Dedifferentiated amniotic fluid mesenchymal stem cell (primary cell): Measurements from ENCODE around the gene SOX11.
"Not testable (repeated sequence)": the region's sequence is repeated elsewhere in the genome, so short reads cannot be mapped to it uniquely, and the experiment has no call there.

Experiments
- DNase-seq: peaks from one replicate; pipeline ENCODE4 v3.0.0-alpha.2; 2016; ENCODE audit errors: extremely low spot score

Gene SOX11

DNA sequence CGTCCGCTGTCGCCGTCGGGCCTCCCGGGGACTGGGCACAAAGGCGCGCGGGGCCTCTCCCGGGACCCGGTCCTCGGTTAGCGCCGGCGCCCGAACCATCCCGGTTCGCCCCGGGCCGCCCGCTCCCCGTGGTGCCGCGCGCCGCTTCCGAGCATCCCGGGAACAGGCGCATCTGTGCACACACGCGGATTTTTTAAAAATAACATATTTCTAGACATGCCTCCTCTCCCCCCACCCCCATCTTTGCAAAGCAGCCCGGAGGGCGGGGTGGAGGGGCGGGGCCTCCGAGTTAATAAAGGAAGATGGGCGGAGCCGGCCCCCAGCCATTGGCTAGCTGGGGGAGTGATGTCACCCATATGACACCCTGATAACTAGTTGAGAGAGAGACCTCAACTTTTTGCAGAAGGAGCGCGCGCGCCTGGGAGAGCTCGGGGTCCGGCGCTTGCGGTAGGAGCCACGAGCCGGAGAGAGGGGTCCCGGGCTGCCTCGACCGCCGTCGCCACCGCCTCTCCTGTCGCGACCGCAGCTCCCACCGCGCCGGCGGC is at the start of gene SOX11:
TSS of gene SOX11 (plus strand) at position 400 of the 545 bp plus-strand sequence. CDS start 338 bp downstream, outside the sequence.
- peak; percentile 96 for DNase-seq

DNA sequence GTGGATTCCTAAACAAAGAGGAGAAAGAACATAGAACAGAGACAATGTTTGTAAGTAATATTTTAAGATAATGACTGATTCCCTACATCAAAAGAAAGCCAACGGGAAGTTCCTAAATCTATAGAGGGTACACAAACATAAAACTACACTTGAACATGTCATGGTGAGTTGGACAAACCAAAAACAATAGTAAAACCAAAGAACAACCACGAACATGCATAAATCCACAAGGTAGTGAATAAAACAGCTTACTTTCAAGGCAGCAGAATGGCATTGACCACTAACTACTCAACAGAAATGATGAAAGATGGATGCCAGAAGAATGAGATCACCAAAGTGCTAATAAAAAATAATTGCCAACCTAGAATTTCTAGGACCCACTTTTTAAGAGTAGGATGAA is 39.5 kb upstream of the SOX11 start:
- not testable (repeated sequence) for DNase-seq

DNA sequence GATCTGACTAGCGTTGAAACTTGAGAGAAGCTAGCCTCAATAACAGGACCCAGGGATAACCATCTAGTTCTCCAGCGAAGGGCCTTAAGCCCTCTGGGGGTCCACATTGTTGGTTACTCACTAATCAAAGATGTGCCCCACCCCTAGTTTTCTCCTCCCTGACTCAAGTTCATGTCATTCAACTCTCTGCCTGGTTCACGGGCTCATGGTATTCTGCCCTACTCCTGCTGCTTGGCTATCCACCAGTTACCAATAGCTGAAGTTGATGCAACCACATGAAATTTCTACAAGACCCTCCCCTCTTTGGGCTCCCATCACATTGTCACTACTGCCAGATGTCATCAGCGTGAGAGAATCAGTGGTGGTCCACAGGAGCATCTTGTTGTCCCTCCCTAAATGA is 38.4 kb upstream of the SOX11 start:
- DNase-seq = not testable (repeated sequence)

DNA sequence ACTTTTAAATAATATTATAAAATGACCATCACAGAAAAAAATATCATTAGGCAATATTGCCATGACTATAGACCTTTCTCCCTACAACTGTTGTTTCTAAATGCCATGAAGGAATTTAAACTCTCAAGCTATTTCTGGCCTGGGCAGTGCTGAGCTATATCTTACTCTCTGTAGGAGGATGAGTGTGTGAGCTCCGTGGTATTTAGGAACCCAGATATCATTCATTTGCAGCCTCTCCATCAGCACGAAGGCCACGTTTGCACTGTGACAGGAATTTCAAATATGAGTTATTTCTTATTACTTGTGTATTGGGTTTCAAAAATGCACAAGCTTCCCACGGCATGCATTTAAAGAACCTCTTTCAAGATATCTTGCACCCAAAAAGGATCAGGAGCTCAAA is 35.0 kb upstream of the SOX11 start:
- peak; percentile 44 for DNase-seq

DNA sequence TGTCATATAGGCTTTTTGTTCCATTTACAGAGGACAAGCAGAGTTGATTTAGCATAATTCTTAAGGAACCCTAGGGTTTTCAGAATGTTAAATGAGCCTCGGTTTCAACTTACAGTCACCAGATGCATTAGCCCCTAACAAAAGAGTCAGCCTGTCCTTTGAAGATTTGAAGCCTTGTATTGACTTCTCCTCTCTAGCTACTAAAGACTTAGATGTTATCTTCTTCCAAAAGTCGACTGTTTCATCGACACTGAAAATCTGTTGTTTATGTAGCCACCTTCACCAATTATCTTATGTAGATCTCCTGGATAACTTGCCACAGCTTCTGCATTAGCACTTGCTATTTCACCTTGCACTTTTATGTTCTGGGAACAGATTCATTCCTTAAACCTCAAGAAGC is 31.6 kb upstream of the SOX11 start:
- no peak for DNase-seq

- no peak for DNase-seq
Measured at GRCh38 chr2:5661362-5661761, 30.8 kb upstream of the SOX11 start.

- DNase-seq = no peak
Measured at GRCh38 chr2:5664278-5664681, 27.9 kb upstream of the SOX11 start.

DNA sequence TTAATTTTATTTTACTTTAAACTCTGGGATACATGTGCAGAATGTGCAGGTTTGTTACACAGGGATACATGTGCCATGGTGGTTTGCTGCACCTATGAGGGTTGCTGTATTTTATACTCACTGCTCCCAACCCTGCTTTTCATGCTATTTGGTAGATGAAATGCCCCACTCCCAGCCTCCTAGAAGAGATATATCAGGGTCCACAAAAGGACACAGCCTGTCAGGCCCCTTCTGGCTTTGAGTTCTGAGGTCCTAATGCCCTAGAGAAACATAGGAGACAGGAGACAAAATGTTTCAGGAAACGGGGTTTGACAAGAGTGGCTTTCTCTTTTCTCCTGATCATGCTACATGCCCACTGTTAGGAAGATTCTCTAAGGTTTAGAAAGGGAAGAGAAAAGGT is 27.1 kb upstream of the SOX11 start:
- DNase-seq = no peak

GRCh38 chr2:5666798-5667197 is 25.4 kb upstream of the SOX11 start:
- no peak for DNase-seq

DNA sequence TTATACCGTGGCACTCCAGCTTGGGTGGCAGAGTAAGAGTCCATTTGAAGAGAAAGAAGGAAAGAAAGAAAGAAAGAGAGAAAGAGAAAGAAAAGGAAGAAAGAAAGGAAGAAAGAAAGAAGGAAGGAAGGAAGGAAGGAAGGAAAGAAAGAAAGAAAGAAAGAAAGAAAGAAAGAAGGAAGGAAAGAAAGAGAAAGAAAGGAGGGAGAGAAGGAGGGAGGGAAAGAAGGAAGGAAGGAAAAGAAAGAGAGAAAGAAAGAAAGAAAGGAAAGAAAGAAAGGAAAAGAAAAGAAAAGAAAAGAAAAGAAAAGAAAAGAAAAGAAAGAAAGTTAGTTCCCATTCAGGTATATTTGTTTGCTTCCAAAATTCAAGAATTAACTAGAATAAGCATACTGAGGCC is 24.5 kb upstream of the SOX11 start:
- not testable (repeated sequence) for DNase-seq

- no peak for DNase-seq
Measured at GRCh38 chr2:5668682-5669250, 23.4 kb upstream of the SOX11 start.

DNA sequence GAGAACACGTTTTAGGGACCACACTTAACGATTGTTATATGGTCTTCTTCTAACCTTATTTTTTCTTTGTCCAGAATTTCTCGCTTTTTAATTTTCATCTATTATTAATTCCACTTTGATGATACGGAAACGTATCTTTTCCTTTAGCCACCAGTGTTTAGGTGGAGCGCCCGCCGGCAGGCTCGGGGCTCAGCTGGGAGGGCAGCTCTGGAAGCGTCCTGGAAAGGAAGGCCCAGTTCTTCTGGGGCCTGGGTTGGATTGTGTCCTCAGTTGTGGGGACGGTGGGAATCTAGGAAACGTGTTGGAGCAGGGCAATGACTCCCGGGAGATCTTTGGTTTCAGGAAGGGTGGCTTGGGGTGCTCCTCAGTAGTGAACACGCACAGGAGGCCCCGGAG is 19.4 kb upstream of the SOX11 start:
- DNase-seq = no peak

DNA sequence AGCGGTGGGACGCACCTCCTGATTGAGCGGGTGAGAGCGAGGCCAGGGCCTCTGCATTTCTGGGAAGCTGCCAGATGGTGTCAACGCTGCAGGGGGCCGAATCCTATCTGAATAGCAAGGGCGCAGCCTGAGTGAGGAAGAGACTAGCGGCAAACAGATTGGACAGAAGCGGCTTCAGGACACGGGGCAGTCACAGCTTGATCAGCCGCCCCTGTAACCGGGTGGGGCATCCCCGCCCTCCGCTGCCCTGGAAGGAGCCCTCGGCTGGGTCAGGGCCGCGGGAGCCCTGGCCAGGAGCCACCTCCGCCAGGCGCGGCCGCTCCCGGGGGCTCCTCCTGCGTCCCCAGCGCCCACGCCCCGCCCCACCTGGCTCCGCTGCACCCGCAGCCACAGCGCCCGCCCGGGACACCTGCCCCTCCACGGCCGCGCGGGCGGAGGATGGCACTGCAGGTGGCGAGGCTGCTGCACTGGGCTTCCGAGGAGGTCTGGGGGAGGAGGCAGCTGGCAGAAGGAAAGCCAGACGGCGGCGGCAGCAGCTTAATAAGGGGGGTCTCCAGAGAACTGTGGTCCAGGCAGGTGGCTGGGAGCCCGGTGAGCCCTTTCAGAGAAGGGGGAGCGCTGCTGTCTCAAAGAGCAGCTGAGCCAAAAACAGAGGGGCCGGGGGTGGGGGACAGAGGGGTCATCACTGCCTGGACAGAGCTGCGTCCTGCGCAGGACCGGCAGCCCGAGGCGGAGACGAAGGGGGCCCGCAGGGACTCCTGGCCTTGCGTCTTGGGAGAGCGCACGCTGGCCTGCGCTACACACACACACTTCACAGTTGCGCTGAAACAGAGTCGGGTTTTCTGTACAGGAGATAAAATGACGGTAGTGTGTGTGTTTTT is 18.8 kb upstream of the SOX11 start:
- no peak for DNase-seq

GRCh38 chr2:5674026-5674340 is 18.2 kb upstream of the SOX11 start:
- DNase-seq = peak; percentile 47

DNA sequence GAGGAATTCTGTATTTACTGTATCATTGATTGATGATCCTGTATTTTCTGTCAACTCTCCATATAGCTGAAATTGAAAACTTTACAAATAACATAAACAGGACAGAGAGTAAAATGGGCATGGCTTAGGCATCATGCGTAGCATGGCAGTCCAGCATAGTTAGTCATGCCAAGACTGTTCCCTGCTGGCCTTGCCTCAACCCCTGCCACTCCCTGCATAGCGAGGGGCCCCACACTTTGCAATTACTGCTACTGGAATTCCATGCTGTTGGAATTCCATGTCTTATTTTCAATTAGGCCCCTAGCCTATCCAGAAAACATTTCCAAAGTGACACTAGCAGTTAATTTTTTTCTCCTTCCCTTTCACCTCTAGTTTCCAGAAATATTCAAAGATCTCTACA is 15.1 kb upstream of the SOX11 start:
- no peak for DNase-seq

DNA sequence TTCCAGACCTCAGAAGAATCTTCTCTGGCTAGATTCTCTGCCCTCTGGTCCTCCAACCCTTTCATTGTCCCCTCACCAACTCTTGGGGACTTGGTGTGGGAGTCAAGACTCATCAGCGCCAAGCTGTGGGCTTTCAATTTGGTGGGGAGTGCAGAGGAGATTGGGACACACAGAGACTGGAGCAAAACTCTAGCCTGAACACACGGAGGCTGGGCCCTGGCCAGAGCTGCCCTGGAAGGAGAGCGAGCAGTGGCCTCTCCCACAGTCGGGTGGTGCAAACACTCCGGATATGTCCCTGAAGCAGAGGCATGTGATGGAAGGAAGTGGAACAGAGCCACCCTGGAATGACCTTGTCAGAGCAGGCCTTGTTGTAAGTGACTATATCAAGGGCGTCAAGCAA is 8.7 kb upstream of the SOX11 start:
- no peak for DNase-seq

GRCh38 chr2:5685225-5685624 is 7.0 kb upstream of the SOX11 start:
- DNase-seq = no peak

DNA sequence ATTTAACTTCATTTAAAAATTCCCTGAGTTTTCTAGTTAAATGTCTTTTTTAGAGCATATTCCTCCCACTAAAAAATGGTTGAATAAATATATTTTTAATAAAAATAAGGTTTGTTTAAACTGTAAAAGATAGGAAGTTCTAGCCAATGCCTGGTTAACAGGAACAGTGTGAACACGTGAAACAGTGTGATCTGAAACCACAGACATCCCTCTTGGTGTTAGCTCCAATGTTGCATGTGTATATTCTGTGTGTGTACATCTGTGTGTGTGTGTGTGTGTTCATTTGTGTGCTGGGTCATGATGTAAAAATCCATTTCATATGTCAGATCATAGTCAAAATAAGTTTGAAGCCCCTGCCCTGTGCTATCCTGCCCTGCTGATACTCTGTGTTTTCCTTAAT is 6.1 kb upstream of the SOX11 start:
- no peak for DNase-seq

- no peak for DNase-seq
Measured at GRCh38 chr2:5686536-5686935, 5.6 kb upstream of the SOX11 start.

GRCh38 chr2:5689750-5690149 is 2.4 kb upstream of the SOX11 start:
- DNase-seq = no peak

- DNase-seq = no peak
Measured at GRCh38 chr2:5690286-5690685, 1.9 kb upstream of the SOX11 start.

- DNase-seq = no peak
Measured at GRCh38 chr2:5690718-5691220, 1.4 kb upstream of the SOX11 start.
